Subcutaneous adipose tissue (tissue), 4 donors: ENCODE results near the gene RCAN2. TPM values are rescaled to one million over a fixed set of nuclear protein-coding genes. Genes with fewer than 3 reads are reported as not detected.

Experiments
- CTCF ChIP-seq: fragments of 450-650 bp; IDR thresholded peaks from one replicate; pipeline ENCODE4 v1.5.1; 2016; ENCODE audit warnings: low read depth, mild to moderate bottlenecking, control low read depth, antibody characterized with exemption, moderate library complexity
- total RNA-seq, 4 donors: library from RNA; depleted of rRNA; stranded (reverse); fragments of >200 nt; gene quantifications; one replicate each; pipeline ENCODE4 v1.1.0, GENCODE V29; 2016

The RCAN2 gene
- total RNA-seq, 4 donors from 2014 or later: 8.8 to 17.2 (median 13.7) TPM

DNA sequence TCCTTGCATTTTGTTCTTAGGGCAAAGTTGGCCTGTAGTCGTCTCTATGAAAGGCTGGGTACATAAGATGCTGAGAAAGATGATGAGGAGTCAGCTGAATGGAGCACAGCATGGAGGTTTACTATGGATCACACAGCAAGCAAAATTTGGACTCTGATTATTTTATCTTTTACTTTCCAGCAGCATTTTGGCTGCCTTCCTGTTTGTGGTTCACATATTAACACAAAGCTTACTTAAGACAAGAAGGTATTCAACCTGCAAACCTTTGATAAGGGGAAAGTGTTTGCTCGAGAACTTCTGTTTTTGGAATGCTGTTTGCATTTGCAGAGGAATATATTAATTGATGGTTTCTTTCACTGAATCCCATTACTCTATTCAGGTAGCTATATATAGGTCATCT lies 217.3 kb downstream of the RCAN2 start:
- TF ChIP-seq CTCF: no peak

GRCh38 chr6:46271728-46272127 lies 219.5 kb downstream of the RCAN2 start:
- no peak for TF ChIP-seq CTCF

GRCh38 chr6:46271107-46271506 lies 220.1 kb downstream of the RCAN2 start:
- no peak for TF ChIP-seq CTCF

GRCh38 chr6:46270336-46270735 lies 220.9 kb downstream of the RCAN2 start:
- TF ChIP-seq CTCF: no peak

DNA sequence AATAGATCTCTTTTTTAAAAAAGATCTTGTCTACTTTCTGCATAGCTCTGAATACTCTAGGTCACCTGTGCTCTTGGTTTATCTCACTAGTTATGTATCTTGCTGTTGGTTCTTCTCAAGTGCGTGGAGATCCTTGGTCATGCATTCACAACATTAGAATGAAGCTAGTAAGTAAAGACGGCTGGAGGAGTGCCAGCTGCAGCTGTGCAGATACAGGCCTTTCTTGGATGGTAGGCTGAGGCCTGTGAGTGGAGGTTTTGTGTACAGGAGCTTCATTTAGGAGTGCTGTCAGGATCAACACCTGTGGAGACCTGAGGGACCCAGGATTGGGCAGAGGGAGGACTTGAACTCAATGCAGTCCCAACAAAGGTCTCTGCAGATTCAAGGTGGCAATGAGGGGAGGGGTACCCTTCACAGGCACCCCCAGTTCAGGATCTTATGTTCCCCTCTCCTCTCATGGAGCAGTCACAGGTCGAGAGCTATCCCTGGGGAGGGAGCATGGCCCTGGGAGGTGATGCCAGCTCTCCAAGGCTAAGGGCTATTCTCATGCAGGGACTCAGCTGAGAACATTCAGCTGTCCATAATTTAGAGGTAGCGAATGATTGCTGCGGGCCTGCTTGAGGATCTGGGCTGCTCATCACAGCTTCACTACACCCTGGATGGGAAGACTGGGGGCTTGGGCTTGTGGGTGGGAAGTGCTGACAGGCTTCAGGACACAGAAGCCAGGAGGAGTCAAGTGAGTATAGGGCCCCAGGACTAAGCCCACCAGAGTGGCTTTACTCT lies 221.6 kb downstream of the RCAN2 start:
- no peak for TF ChIP-seq CTCF

DNA sequence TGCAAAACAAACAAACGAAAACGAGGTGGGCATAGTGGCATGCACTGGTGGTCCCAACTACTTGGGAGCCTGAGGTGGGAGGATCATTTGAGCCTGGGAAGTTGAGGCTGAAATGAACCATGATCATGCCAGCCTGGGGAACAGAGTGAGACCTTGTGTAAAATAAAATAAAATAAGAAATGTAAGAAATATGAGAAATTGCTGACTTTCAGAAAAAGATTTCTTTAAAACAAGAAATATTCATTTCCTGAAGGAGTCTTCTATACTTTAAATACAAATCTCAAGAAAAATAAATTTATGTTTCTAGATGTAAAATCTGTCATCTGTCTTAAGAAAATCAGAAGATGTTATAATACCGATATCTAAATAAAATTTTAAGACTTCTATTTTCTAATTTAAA lies 223.7 kb downstream of the RCAN2 start:
- no peak for TF ChIP-seq CTCF

DNA sequence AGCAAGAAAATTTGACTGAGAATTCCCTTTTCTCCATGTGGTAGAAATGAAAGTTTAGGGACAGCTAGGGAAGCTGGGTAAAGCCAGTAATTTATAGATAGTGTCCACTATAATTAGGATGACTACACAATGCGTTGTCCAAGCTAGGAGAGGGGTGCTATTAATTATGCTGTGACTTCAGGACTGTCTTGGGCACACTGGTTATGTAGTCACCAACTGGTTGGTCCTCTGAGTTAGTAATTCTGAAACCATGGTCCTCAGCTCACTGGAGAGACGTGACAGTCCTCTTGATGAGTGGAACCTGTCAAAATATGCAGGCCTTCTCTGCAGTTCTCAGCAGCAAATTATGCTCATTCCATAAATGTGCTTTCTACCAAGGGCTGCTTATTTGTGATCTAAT lies 225.9 kb downstream of the RCAN2 start:
- TF ChIP-seq CTCF: no peak
